HL-60 (cell line): Measurements from ENCODE around the gene BTG2.
"Not testable (repeated sequence)": the region's sequence is repeated elsewhere in the genome, so short reads cannot be mapped to it uniquely, and the experiment has no call there.

ENCODE experiments used
- DNase-seq, 2 experiments: peaks; one replicate each; pipeline ENCODE4 v3.0.0-alpha.2; 2010 to 2020; ENCODE audit warnings: low read depth in 1 of 2, low spot score in 1 of 2
- H3K27ac ChIP-seq: fragments of 250-450 bp; sonication (Bioruptor Pico); replicated peaks from 2 replicates; pipeline ENCODE4 v1.5.1; 2020; ENCODE audit warnings: mild to moderate bottlenecking, moderate library complexity
- H3K27me3 ChIP-seq: fragments of 250-450 bp; sonication (Bioruptor Pico); 2 replicates; pipeline ENCODE4 v1.5.1; 2021; ENCODE audit warnings: mild to moderate bottlenecking, moderate library complexity; ENCODE audit not compliant: insufficient read depth, poor library complexity, severe bottlenecking
- H3K4me3 ChIP-seq: replicated peaks from 2 replicates; pipeline ENCODE4 v1.5.1; 2011; ENCODE audit warnings: mild to moderate bottlenecking, control low read depth, low read length; ENCODE audit not compliant: insufficient read depth
- CTCF ChIP-seq: IDR thresholded peaks from one replicate; pipeline ENCODE4 v1.5.1; 2011; ENCODE audit warnings: low read length, control low read depth, inconsistent platforms; ENCODE audit not compliant: insufficient read depth
- GABPA ChIP-seq: IDR thresholded peaks from 2 replicates; pipeline ENCODE4 v1.6.1; 2012; ENCODE audit warnings: low read depth
- POLR2AphosphoS5 ChIP-seq: IDR thresholded peaks from 2 replicates; pipeline ENCODE4 v1.6.1; 2012; ENCODE audit warnings: low read depth
- REST ChIP-seq: IDR thresholded peaks from 2 replicates; pipeline ENCODE4 v1.6.1; 2012; ENCODE audit warnings: low read depth; ENCODE audit not compliant: insufficient replicate concordance
- SPI1 ChIP-seq: IDR thresholded peaks from 2 replicates; pipeline ENCODE4 v1.6.1; 2012; ENCODE audit warnings: low read depth, mild to moderate bottlenecking, borderline replicate concordance
- long read RNA-seq: library from polyadenylated mRNA; unstranded; transcript quantifications from one replicate; pipeline ENCODE4 v2.0.0, GENCODE V29; 2020

The BTG2 gene
- long read RNA-seq, transcript BTG2-201 (2 exons, 2,712 nt), result major isoform, 23 of 23 reads
- long read RNA-seq, partial matches to known transcripts, result 0 of 23 reads
- long read RNA-seq, other reads (novel, unspliced or antisense), result 0 of 23 reads

- Histone ChIP-seq H3K27me3 (no peaks in the 10 kb centered on the region), H3K4me3 (peak within 1 kb of the TSS; percentile 77), H3K27ac (peak within 1 kb of the TSS; percentile 81)
- TF ChIP-seq POLR2AphosphoS5, result peak; percentile 78; the same call in 1 of the 2 replicates
- TF ChIP-seq SPI1, result peak; percentile 57; the same call in 1 of the 2 replicates
- no peak for TF ChIP-seq GABPA
- TF ChIP-seq REST, result no peak
- TF ChIP-seq CTCF, result no peak
- DNase-seq, result peak; percentile 71 to 76
Observed at GRCh38 chr1:203304919-203305808, at the start of gene BTG2. TSS of gene BTG2 (plus strand) at chr1:203305519. CDS start at chr1:203305607, 88 bp downstream.

GRCh38 chr1:203256636-203257035, 48.7 kb upstream of the BTG2 start:
- H3K4me3 ChIP-seq, DNase-seq, H3K27me3 ChIP-seq, H3K27ac ChIP-seq: not testable (repeated sequence)

- TF ChIP-seq POLR2AphosphoS5, result no peak
- TF ChIP-seq REST, result no peak
- no peak for TF ChIP-seq SPI1
- no peak for TF ChIP-seq CTCF
- no peak for TF ChIP-seq GABPA
- H3K27ac ChIP-seq, result no peak overlapping the region
Observed at GRCh38 chr1:203263496-203263895, 41.8 kb upstream of the BTG2 start.

GRCh38 chr1:203264052-203264501, 41.2 kb upstream of the BTG2 start:
- no peak overlapping the region for H3K4me3 ChIP-seq
- peaks cover 3% of the 10 kb centered on the region for H3K27me3 ChIP-seq
- no peak for DNase-seq
- H3K27ac ChIP-seq, result no peak overlapping the region
- TF ChIP-seq GABPA (no peak), SPI1 (no peak), POLR2AphosphoS5 (no peak), REST (no peak), CTCF (no peak)

More at GRCh38 chr1:203263496-203263895, 41.8 kb upstream of the BTG2 start:
- Histone ChIP-seq H3K27me3 (peaks cover 3% of the 10 kb centered on the region), H3K4me3 (no peak overlapping the region)
- DNase-seq, result no peak
